HepG2 (cell line): ENCODE data around the gene GALR3. TPM values are rescaled to one million over a fixed set of nuclear protein-coding genes. Genes with fewer than 3 reads are reported as not detected.

Experiments used
- ATAC-seq: fragments of 200-7000 bp; cut with Tn5 transposase; 3 replicates; pipeline ENCODE4 v1.9.1; 2020; ENCODE audit warnings: mild to moderate bottlenecking, moderate library complexity
- BruUV-seq: library from RNA; stranded (reverse); fragments of 400-500 nt; replicated peaks from 2 replicates; lab custom pipeline; 2021; lab: Mats Ljungman, UMichigan
- CTCF ChIA-PET: fragments of 300-600 bp; formaldehyde crosslinking; extraction: SDS; loops from one replicate; lab custom pipeline; 2021; ENCODE audit warnings: low total read pairs, inconsistent platforms, low intra/inter-chr PET ratio; lab: Yijun Ruan, JAX
- POLR2A ChIA-PET: fragments of 350-600 bp; sonication (Branson Sonifier 250); formaldehyde crosslinking; loops from one replicate; lab custom pipeline; 2020; ENCODE audit warnings: antibody characterized with exemption, inconsistent platforms; lab: Yijun Ruan, JAX
- DNase-seq: peaks from one replicate; pipeline ENCODE4 v3.0.0-alpha.2; 2015; ENCODE audit warnings: low spot score
- FAIRE-seq: peaks from 3 replicates; lab custom pipeline; 2011; peaks lifted over from hg19 to GRCh38; lab: Jason Lieb, UNC
- H2AFZ ChIP-seq: one replicate; pipeline ENCODE4 v1.6.1; 2011; ENCODE audit warnings: low read length, inconsistent platforms
- H3K27ac ChIP-seq: fragments of 300-600 bp; 3 replicates; pipeline ENCODE4 v1.8.0; 2011; ENCODE audit warnings: mixed run types, mild to moderate bottlenecking, mixed read lengths, low read length, inconsistent platforms; ENCODE audit not compliant: insufficient read depth; ENCODE audit errors: extremely low read length
- H3K27me3 ChIP-seq, 2 experiments: fragments of 200-600 bp in 1 of 2; 2 replicates in 1 of 2; 3 replicates in 1 of 2; pipeline versions ENCODE4 v1.6.0 to v1.8.0; 2011; ENCODE audit warnings: low read length in 2 of 2, mild to moderate bottlenecking in 2 of 2, moderate library complexity in 2 of 2, inconsistent platforms in 1 of 2; ENCODE audit not compliant: insufficient read depth in 2 of 2, control insufficient read depth in 1 of 2
- H3K36me3 ChIP-seq, 2 experiments: fragments of 200-600 bp in 1 of 2; replicated peaks in 1 of 2; 2 replicates in 1 of 2; 3 replicates in 1 of 2; pipeline versions ENCODE4 v1.5.1 to v1.8.0; 2011; ENCODE audit warnings: low read length in 2 of 2, inconsistent platforms in 1 of 2; ENCODE audit not compliant: insufficient read depth in 2 of 2, control insufficient read depth in 1 of 2
- H3K4me1 ChIP-seq: 2 replicates; pipeline ENCODE4 v1.5.1; 2012; ENCODE audit warnings: low read length, inconsistent platforms; ENCODE audit not compliant: insufficient read depth
- H3K4me2 ChIP-seq: 2 replicates; pipeline ENCODE4 v1.6.0; 2011; ENCODE audit warnings: low read depth, low read length, inconsistent platforms
- H3K4me3 ChIP-seq, 3 experiments: fragments of 200-600 bp in 1 of 3; sonication (generic), shearing (Covaris generic) in 1 of 3; replicated peaks in 1 of 3; 2 replicates each; pipeline ENCODE4 v1.5.1; 2011 to 2016; ENCODE audit warnings: low read length in 3 of 3, inconsistent platforms in 2 of 3, low read depth in 2 of 3, mild to moderate bottlenecking in 2 of 3, control low read depth in 1 of 3, mixed read lengths in 1 of 3; ENCODE audit not compliant: insufficient read depth in 1 of 3
- H3K79me2 ChIP-seq: one replicate; pipeline ENCODE4 v1.6.1; 2011; ENCODE audit warnings: low read length, inconsistent platforms; ENCODE audit not compliant: insufficient read depth
- H3K9ac ChIP-seq: 2 replicates; pipeline ENCODE4 v1.6.0; 2011; ENCODE audit warnings: mild to moderate bottlenecking, low read depth, low read length, inconsistent platforms; ENCODE audit not compliant: insufficient read depth
- H3K9me3 ChIP-seq: 2 replicates; pipeline ENCODE4 v1.5.1; 2012; ENCODE audit warnings: mild to moderate bottlenecking, low read length
- H4K20me1 ChIP-seq: 2 replicates; pipeline ENCODE4 v1.6.0; 2011; ENCODE audit warnings: inconsistent platforms, mild to moderate bottlenecking, low read length, moderate library complexity; ENCODE audit not compliant: insufficient read depth
- ETV5 ChIP-seq: IDR thresholded peaks from 2 replicates; pipeline ENCODE4 v1.6.1; 2018; ENCODE audit warnings: missing biosample characterization, missing genetic modification reagents, inconsistent platforms, borderline replicate concordance
- POLR2G ChIP-seq: fragments of 200-400 bp; formaldehyde crosslinking; IDR thresholded peaks from 2 replicates; pipeline ENCODE4 v1.6.1; 2018; ENCODE audit warnings: mild to moderate bottlenecking, low read depth, low read length, moderate library complexity
- RBM22 ChIP-seq: fragments of 200-400 bp; formaldehyde crosslinking; optimal IDR thresholded peaks from 2 replicates; pipeline ENCODE3; 2017; ENCODE audit warnings: mild to moderate bottlenecking, low read length, moderate library complexity
- SIX4 ChIP-seq: sonication (generic); formaldehyde crosslinking; IDR thresholded peaks from 2 replicates; pipeline ENCODE4 v1.4.0; 2020; ENCODE audit warnings: missing genetic modification reagents
- ZNF296 ChIP-seq: sonication (generic); formaldehyde crosslinking; conservative IDR thresholded peaks from 2 replicates; pipeline ENCODE4 v1.5.0; 2020; ENCODE audit warnings: mild to moderate bottlenecking, missing genetic modification reagents
- ZSCAN25 ChIP-seq: sonication (generic); formaldehyde crosslinking; IDR thresholded peaks from 2 replicates; pipeline ENCODE4 v1.8.0; 2022; ENCODE audit warnings: mild to moderate bottlenecking, missing genetic modification reagents
- WGBS: methylation state at CpG from one replicate; pipeline ENCODE4 v1.1.6; 2017; ENCODE audit warnings: low lambda C conversion rate; 5-methylcytosine and 5-hydroxymethylcytosine counted together
- in situ Hi-C: cut with HindIII; loops from 2 replicates; pipeline ENCODE4 v1.10.0; 2017; ENCODE audit warnings: low pct_unique_long_range_greater_than_20kb; ENCODE audit not compliant: extremely low pct_ligation_motif_present
- intact Hi-C: fragments of 100-400 bp; cut with micrococcal nuclease; formaldehyde crosslinking; loops from one replicate; pipeline ENCODE4 v1.10.0; 2022; ENCODE audit not compliant: unreplicated experiment
- polyA plus RNA-seq, 8 experiments: library from polyadenylated mRNA; depleted of rRNA in 3 of 8; stranded (reverse) in 7 of 8; unstranded in 1 of 8; fragments of >200 nt; fragmentation: Illumina TruSeq in 4 of 8; extraction: Trizol in 4 of 8; gene quantifications; 2 replicates each; pipeline versions ENCODE4 v1.2.1 to v1.2.3, GENCODE V29; 2011 to 2016; ENCODE audit warnings: low read depth in 4 of 8, missing spikeins in 1 of 8, mixed read lengths in 1 of 8; ENCODE audit not compliant: insufficient read depth in 1 of 8
- total RNA-seq, 5 experiments: library from RNA; depleted of rRNA; stranded (reverse); fragments of >200 nt; fragmentation: Illumina TruSeq; extraction: Trizol; gene quantifications; 2 replicates each; pipeline ENCODE4 v1.2.3, GENCODE V29; 2016; ENCODE audit warnings: low read depth in 1 of 5
- TF ChIP-seq, protein P1 (sequence below): sonication (generic); formaldehyde crosslinking; conservative IDR thresholded peaks from 2 replicates; pipeline ENCODE4 v1.4.0; 2020; ENCODE audit warnings: mild to moderate bottlenecking, missing genetic modification reagents, moderate library complexity

GALR3 gene
- total and polyA plus RNA-seq, 2 of the 13 experiments (the other 11 are each of a cell fraction or from before 2014, with no cell fraction given), result 0.13 TPM; not detected in 1

DNA sequence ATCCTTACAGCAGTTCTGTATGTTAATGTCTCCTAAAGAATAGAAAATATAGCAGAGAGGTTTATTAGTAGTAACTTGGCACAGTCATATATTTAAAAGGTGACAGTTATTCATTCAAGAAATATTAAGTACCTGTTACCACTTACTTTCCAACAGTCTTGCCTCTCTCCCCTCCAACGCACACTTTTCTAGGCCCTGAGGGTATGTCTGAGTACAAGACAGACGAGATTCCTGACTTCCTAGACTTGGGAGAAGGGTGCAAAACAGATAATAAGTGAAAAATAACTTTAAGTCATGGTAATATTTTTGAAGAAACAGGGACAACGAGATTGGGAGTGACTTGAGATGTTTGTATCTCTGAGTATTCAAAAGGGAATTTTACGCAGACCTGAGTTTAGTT lies 27.6 kb downstream of the GALR3 start:
- ATAC-seq, result no peak
- peaks cover 15 to 49% of the 10 kb centered on the region in 2 experiments for H3K36me3 ChIP-seq
- H3K4me3 ChIP-seq, result peak overlapping the region in 1 of 3 experiments; percentile 82; a peak in 1 of 6 replicates

DNA sequence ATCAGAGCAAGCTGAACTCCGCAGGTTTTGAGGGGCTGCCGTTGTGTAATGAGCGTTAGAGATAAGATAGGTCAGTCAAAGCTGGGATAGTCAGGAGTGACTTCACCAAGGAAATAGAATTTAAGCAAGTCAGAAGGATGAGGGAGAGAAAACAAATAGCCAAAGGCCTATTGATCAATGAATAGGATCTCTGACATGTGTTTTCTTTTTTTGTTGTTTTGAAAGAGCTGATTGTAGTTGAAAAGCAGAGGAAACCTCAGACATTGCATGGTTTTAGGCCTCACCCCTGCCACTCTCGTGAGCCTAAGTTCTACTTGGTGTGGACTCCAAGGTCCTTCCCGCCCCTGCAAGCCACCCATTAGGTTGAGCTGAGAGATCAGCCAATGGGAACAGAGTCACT lies 29.2 kb downstream of the GALR3 start:
- H3K9ac ChIP-seq, result no peak overlapping the region
- 83% methylated on average over 5 of the region's 5 CpGs for WGBS
- ChIA-PET POLR2A (interaction anchor here (0.9 to 3.8 kb wide), 4 partner anchors 8 to 29 kb away, joined by 3 to 14 read pairs (median 5); partner anchors contain the start of genes ANKRD54 and GALR3), CTCF (no interaction called here)
- intact Hi-C loops (no loop called here), in situ Hi-C loops (no loop called here)
- ATAC-seq (no peak), DNase-seq (no peak), FAIRE-seq (no peak)
- peak overlapping the region; percentile 33 for H3K27ac ChIP-seq
- H3K79me2 ChIP-seq, result peaks cover 62% of the 10 kb centered on the region
- H3K9me3 ChIP-seq, result no peaks in the 10 kb centered on the region
- no TSS peak for BruUV-seq
- TF ChIP-seq, protein P1, sequence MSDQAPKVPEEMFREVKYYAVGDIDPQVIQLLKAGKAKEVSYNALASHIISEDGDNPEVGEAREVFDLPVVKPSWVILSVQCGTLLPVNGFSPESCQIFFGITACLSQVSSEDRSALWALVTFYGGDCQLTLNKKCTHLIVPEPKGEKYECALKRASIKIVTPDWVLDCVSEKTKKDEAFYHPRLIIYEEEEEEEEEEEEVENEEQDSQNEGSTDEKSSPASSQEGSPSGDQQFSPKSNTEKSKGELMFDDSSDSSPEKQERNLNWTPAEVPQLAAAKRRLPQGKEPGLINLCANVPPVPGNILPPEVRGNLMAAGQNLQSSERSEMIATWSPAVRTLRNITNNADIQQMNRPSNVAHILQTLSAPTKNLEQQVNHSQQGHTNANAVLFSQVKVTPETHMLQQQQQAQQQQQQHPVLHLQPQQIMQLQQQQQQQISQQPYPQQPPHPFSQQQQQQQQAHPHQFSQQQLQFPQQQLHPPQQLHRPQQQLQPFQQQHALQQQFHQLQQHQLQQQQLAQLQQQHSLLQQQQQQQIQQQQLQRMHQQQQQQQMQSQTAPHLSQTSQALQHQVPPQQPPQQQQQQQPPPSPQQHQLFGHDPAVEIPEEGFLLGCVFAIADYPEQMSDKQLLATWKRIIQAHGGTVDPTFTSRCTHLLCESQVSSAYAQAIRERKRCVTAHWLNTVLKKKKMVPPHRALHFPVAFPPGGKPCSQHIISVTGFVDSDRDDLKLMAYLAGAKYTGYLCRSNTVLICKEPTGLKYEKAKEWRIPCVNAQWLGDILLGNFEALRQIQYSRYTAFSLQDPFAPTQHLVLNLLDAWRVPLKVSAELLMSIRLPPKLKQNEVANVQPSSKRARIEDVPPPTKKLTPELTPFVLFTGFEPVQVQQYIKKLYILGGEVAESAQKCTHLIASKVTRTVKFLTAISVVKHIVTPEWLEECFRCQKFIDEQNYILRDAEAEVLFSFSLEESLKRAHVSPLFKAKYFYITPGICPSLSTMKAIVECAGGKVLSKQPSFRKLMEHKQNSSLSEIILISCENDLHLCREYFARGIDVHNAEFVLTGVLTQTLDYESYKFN, result no peak
- TF ChIP-seq ETV5 (CRISPR knock-in tag), result no peak
- no peak overlapping the region for H3K4me2 ChIP-seq
- no peaks in the 10 kb centered on the region; a peak in 2 of 5 replicates for H3K27me3 ChIP-seq
- H2AFZ ChIP-seq, result no peak overlapping the region
- peaks cover 38% of the 10 kb centered on the region for H3K4me1 ChIP-seq
- H4K20me1 ChIP-seq, result no peaks in the 10 kb centered on the region
- no peak overlapping the region for H3K4me3 ChIP-seq
- peaks cover 15 to 61% of the 10 kb centered on the region in 2 experiments for H3K36me3 ChIP-seq

More for the DNA sequence above, 27.6 kb downstream of the GALR3 start:
- WGBS, result 93% methylated on average over 4 of the region's 4 CpGs
- Histone ChIP-seq H3K4me1 (peaks cover 39% of the 10 kb centered on the region), H2AFZ (no peak overlapping the region), H4K20me1 (no peaks in the 10 kb centered on the region), H3K27me3 (no peaks in the 10 kb centered on the region; a peak in 2 of 5 replicates), H3K27ac (no peak overlapping the region), H3K79me2 (peaks cover 63% of the 10 kb centered on the region), H3K4me2 (peak overlapping the region; percentile 79), H3K9ac (peak overlapping the region; percentile 94; the same call in 1 of the 2 replicates), H3K9me3 (no peaks in the 10 kb centered on the region)
- intact Hi-C loops (no loop called here), in situ Hi-C loops (no loop called here)
- TF ChIP-seq SIX4 (CRISPR knock-in tag) (no peak), RBM22 (peak; percentile 9), ZSCAN25 (CRISPR knock-in tag) (no peak), ZNF296 (CRISPR knock-in tag) (no peak), POLR2G (no peak)
- DNase-seq, result no peak
- CTCF ChIA-PET, result no interaction called here
- no peak for FAIRE-seq
- BruUV-seq, result no TSS peak
- POLR2A ChIA-PET, result interaction anchor here (0.8 to 3.8 kb wide), 2 partner anchors 13 to 32 kb away, joined by 3 to 14 read pairs; no protein-coding TSS in a partner anchor
